ENCODE results near the gene RNPS1. TPM values are rescaled to one million over a fixed set of nuclear protein-coding genes. Genes with fewer than 3 reads are reported as not detected.
"Not testable (repeated sequence)": the region's sequence is repeated elsewhere in the genome, so short reads cannot be mapped to it uniquely, and the experiment has no call there.

The RNPS1 gene
- total RNA-seq, 1 donor from 2014 or later = 130 TPM

DNA sequence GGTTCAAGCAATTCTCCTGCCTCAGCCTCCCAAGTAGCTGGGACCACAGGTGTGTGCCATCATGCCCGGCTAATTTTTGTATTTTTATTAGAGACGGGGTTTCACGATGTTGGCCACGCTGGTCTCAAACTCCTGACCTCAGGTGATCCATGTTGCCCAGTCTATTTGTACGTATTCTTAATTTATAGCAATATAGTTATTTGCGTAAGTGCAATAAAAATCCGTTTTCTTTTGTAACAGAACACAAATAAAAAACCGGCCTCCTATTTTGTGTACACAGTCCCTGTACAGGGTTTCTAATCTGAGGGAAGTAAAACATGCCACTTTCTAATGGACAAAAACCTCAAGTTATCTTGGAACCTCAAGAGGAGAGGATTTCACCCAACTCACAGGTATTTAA lies 7.7 kb downstream of the RNPS1 start:
- no peak overlapping the region for H3K27ac ChIP-seq
- intact Hi-C loops (cut with DNase I) = no loop called here
- TF ChIP-seq POLR2AphosphoS5 (IDR thresholded peaks at IDR 0.05; ENCODE audit: insufficient read depth in 1 of 2, low read depth in 1 of 2) = no peak
- TF ChIP-seq, protein P1, sequence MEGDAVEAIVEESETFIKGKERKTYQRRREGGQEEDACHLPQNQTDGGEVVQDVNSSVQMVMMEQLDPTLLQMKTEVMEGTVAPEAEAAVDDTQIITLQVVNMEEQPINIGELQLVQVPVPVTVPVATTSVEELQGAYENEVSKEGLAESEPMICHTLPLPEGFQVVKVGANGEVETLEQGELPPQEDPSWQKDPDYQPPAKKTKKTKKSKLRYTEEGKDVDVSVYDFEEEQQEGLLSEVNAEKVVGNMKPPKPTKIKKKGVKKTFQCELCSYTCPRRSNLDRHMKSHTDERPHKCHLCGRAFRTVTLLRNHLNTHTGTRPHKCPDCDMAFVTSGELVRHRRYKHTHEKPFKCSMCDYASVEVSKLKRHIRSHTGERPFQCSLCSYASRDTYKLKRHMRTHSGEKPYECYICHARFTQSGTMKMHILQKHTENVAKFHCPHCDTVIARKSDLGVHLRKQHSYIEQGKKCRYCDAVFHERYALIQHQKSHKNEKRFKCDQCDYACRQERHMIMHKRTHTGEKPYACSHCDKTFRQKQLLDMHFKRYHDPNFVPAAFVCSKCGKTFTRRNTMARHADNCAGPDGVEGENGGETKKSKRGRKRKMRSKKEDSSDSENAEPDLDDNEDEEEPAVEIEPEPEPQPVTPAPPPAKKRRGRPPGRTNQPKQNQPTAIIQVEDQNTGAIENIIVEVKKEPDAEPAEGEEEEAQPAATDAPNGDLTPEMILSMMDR (IDR thresholded peaks at IDR 0.05) = no peak
- no peak for TF ChIP-seq POLR2A (IDR thresholded peaks at IDR 0.05)
- H3K36me3 ChIP-seq = peaks cover 2 to 83% of the 10 kb centered on the region in 2 donors
- no peaks in the 10 kb centered on the region for H3K27me3 ChIP-seq
- H3K4me1 ChIP-seq = peaks cover 3% of the 10 kb centered on the region
- no peaks in the 10 kb centered on the region for H3K9me3 ChIP-seq
- H3K4me3 ChIP-seq = no peak overlapping the region
- no peak for DNase-seq (ENCODE audit: extremely low spot score in 2 of 2)

DNA sequence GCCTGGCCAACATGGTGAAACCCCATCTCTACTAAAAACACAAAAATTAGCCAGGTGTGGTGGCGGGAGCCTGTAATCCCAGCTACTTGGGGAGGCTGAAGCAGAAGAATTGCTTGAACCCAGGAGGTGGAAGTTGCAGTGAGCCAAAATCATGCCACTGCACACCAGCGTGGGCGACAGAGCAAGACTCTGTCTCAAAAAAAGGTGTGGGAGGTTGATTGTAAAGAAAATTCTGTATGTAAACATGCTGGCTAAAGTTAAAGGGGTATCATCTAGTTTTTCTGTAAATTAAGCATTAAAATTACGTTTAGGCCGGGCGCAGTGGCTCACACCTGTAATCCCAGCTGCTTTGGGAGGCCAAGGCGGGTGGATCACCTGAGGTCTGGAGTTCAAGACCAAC lies 9.4 kb downstream of the RNPS1 start:
- intact Hi-C loops (cut with DNase I) = loop anchor here (10.0 kb wide), 1 partner anchor 256 kb away; the partner anchor contains the start of gene ATP6V0C
- not testable (repeated sequence) for H3K27ac ChIP-seq; H3K4me1 ChIP-seq; H3K27me3 ChIP-seq; DNase-seq (ENCODE audit: extremely low spot score in 2 of 2); H3K4me3 ChIP-seq; H3K9me3 ChIP-seq
- peaks cover 3 to 88% of the 10 kb centered on the region in 2 donors for H3K36me3 ChIP-seq

DNA sequence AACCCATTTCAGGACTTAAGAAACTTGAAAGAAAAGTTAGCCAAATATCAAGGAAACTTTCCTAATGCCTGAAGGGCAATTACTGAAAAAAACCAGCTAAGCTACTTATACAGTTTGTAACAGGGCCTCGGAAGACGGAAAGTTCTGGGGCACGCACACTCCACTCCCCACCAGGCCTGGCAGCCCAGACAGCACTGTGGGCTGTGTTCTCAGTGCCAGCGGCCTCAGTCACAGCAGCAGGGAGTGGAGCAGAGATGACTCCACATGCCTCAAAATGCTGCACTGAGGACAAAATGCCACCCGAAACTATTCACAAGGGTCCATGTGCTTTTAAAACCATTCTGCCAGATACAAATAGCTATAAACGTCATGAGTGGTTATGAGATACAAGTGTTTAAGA lies 10.2 kb downstream of the RNPS1 start:
- Histone ChIP-seq H3K4me1 (no peaks in the 10 kb centered on the region), H3K27me3 (no peaks in the 10 kb centered on the region), H3K9me3 (no peaks in the 10 kb centered on the region), H3K36me3 (peaks cover 3 to 88% of the 10 kb centered on the region in 2 donors), H3K27ac (no peak overlapping the region), H3K4me3 (no peak overlapping the region)
- intact Hi-C loops (cut with DNase I) = loop anchor here (10.0 kb wide), 1 partner anchor 257 kb away; the partner anchor contains the start of gene ATP6V0C
- DNase-seq (ENCODE audit: extremely low spot score in 2 of 2) = no peak
- TF ChIP-seq POLR2A (IDR thresholded peaks at IDR 0.05) = no peak
- TF ChIP-seq, protein P1 (IDR thresholded peaks at IDR 0.05) = no peak
- no peak for TF ChIP-seq POLR2AphosphoS5 (IDR thresholded peaks at IDR 0.05; ENCODE audit: insufficient read depth in 1 of 2, low read depth in 1 of 2)

DNA sequence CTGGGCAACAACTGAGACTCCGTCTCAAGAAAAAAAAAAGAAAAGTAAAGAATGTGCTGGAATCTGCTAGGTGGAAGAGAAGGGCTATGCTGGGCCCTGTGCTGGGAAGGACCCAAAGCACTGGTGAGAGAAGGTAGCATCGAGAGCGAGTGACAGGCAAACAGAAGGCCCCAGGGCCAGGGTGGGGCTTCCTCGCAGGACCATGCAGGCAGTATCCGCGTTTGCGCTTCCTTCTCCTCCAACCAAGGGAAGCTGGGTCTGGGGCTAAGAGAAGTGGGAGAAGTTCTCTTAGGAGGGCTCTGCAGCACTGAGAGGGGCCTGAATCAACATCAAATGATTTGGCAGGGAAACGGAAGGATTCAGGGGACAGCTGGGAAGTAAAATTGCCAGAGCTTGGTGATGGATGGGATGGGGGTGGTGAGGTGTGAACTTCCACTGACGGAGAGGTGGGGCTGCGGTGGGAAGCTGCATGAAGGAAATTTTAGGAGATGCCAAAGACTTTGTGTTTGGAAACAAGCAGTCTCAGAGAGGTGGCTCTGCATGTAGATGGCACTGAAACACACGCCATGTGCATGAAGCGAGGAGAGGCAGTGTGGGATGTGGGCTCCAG lies 11.3 kb downstream of the RNPS1 start:
- H3K4me3 ChIP-seq = no peak overlapping the region
- intact Hi-C loops (cut with DNase I) = loop anchor here (10.0 kb wide), 1 partner anchor 258 kb away; the partner anchor contains the start of gene ATP6V0C
- H3K27me3 ChIP-seq = no peaks in the 10 kb centered on the region
- no peak for DNase-seq (ENCODE audit: extremely low spot score in 2 of 2)
- H3K9me3 ChIP-seq = no peaks in the 10 kb centered on the region
- H3K36me3 ChIP-seq = peaks cover 3 to 77% of the 10 kb centered on the region in 2 donors
- TF ChIP-seq POLR2A (IDR thresholded peaks at IDR 0.05) (no peak), POLR2AphosphoS5 (IDR thresholded peaks at IDR 0.05; ENCODE audit: insufficient read depth in 1 of 2, low read depth in 1 of 2) (no peak)
- TF ChIP-seq, protein P1 (IDR thresholded peaks at IDR 0.05) = no peak
- peaks cover 7% of the 10 kb centered on the region for H3K4me1 ChIP-seq
- H3K27ac ChIP-seq = no peak overlapping the region

DNA sequence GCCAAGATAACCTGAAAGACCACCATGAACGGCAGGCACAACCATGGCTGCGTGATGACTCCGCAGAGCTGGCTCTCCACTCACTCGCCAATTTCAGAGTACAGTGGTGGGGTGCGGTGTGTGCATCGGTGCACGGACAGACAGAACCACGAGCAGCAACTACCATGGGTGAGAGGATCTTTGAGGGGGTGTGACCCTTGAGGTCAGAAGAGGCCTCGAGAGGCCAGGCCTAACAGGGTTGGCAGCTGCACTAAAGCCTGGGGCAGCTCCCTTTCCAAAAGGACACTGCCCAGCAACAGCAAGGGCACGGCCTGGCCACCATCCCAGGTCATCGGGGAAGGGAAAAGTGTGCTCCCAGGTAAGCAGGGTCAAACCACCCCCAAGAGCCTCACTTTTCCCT lies 14.6 kb downstream of the RNPS1 start:
- Histone ChIP-seq H3K9me3 (no peaks in the 10 kb centered on the region), H3K4me3 (no peak overlapping the region), H3K27me3 (no peaks in the 10 kb centered on the region), H3K4me1 (peaks cover 17% of the 10 kb centered on the region), H3K36me3 (peaks cover 3 to 47% of the 10 kb centered on the region in 2 donors), H3K27ac (no peak overlapping the region)
- DNase-seq (ENCODE audit: extremely low spot score in 2 of 2) = no peak
- intact Hi-C loops (cut with DNase I) = loop anchor here (10.0 kb wide), 1 partner anchor 262 kb away; the partner anchor contains the start of gene ATP6V0C
- TF ChIP-seq POLR2AphosphoS5 (IDR thresholded peaks at IDR 0.05; ENCODE audit: insufficient read depth in 1 of 2, low read depth in 1 of 2) = no peak
- no peak for TF ChIP-seq POLR2A (IDR thresholded peaks at IDR 0.05)
- TF ChIP-seq, protein P1 (IDR thresholded peaks at IDR 0.05) = no peak
